Neuronal stem cell (in vitro differentiated cells): Measurements from ENCODE around the gene SYNJ1.

Experiments
- DNase-seq: peaks from one replicate; pipeline ENCODE4 v3.0.0-alpha.2; 2013; ENCODE audit warnings: low spot score
- H2AFZ ChIP-seq: one replicate; pipeline ENCODE4 v1.6.1; 2013; ENCODE audit warnings: mild to moderate bottlenecking, low read length, inconsistent platforms
- H2AK5ac ChIP-seq: 2 replicates; pipeline ENCODE4 v1.6.1; 2013; ENCODE audit warnings: low read depth, mild to moderate bottlenecking, inconsistent platforms, low read length, moderate library complexity, mixed read lengths
- H2BK120ac ChIP-seq: 2 replicates; pipeline ENCODE4 v1.6.1; 2013; ENCODE audit warnings: low read depth, mild to moderate bottlenecking, inconsistent platforms, low read length, moderate library complexity, mixed read lengths
- H2BK12ac ChIP-seq: one replicate; pipeline ENCODE4 v1.6.1; 2013; ENCODE audit warnings: low read length, inconsistent platforms
- H2BK15ac ChIP-seq: 2 replicates; pipeline ENCODE4 v1.6.1; 2013; ENCODE audit warnings: mild to moderate bottlenecking, low read length, inconsistent platforms, mixed read lengths
- H2BK5ac ChIP-seq: one replicate; pipeline ENCODE4 v1.6.1; 2013; ENCODE audit warnings: inconsistent platforms, mild to moderate bottlenecking, low read length, moderate library complexity
- H3K14ac ChIP-seq: one replicate; pipeline ENCODE4 v1.6.1; 2013; ENCODE audit warnings: low read length, inconsistent platforms
- H3K18ac ChIP-seq: 2 replicates; pipeline ENCODE4 v1.6.1; 2013; ENCODE audit warnings: low read length, inconsistent platforms
- H3K23ac ChIP-seq: 2 replicates; pipeline ENCODE4 v1.6.1; 2013; ENCODE audit warnings: low read depth, mild to moderate bottlenecking, mixed read lengths, low read length, inconsistent platforms; ENCODE audit not compliant: poor library complexity
- H3K27ac ChIP-seq: replicated peaks from 3 replicates; pipeline ENCODE4 v1.5.1; 2013; ENCODE audit warnings: low read length, inconsistent platforms
- H3K27me3 ChIP-seq, 3 experiments: 2 replicates each; pipeline ENCODE4 v1.6.1; 2013; ENCODE audit warnings: low read length in 3 of 3, mild to moderate bottlenecking in 2 of 3, inconsistent platforms in 1 of 3, low read depth in 1 of 3, mixed read lengths in 1 of 3, moderate library complexity in 1 of 3; ENCODE audit not compliant: control insufficient read depth in 3 of 3, insufficient read depth in 3 of 3
- H3K36me3 ChIP-seq, 2 donors: replicated peaks in 1 of 2; 2 replicates each; pipeline ENCODE4 v1.6.1; 2013; ENCODE audit warnings: low read length in 2 of 2; ENCODE audit not compliant: control insufficient read depth in 2 of 2, insufficient read depth in 2 of 2
- H3K4ac ChIP-seq: 2 replicates; pipeline ENCODE4 v1.6.1; 2013; ENCODE audit warnings: inconsistent platforms, mild to moderate bottlenecking, low read length, moderate library complexity
- H3K4me1 ChIP-seq, 2 donors: 1 replicate in 1 of 2; 2 replicates in 1 of 2; pipeline ENCODE4 v1.6.1; 2013; ENCODE audit warnings: low read length in 2 of 2, low read depth in 1 of 2; ENCODE audit not compliant: control insufficient read depth in 2 of 2, insufficient read depth in 1 of 2
- H3K4me2 ChIP-seq: one replicate; pipeline ENCODE4 v1.6.1; 2013; ENCODE audit warnings: mild to moderate bottlenecking, low read length, inconsistent platforms; ENCODE audit not compliant: insufficient read depth, poor library complexity, severe bottlenecking
- H3K4me3 ChIP-seq, 2 donors: 2 replicates each; pipeline ENCODE4 v1.5.1; 2013; ENCODE audit warnings: low read length in 2 of 2, mild to moderate bottlenecking in 2 of 2, inconsistent platforms in 1 of 2, moderate library complexity in 1 of 2
- H3K79me1 ChIP-seq: one replicate; pipeline ENCODE4 v1.6.1; 2013; ENCODE audit warnings: low read depth, mild to moderate bottlenecking, inconsistent platforms, low read length, moderate library complexity
- H3K9ac ChIP-seq: one replicate; pipeline ENCODE4 v1.6.1; 2013; ENCODE audit warnings: mild to moderate bottlenecking, low read depth, low read length, inconsistent platforms; ENCODE audit not compliant: poor library complexity
- H3K9me3 ChIP-seq, 2 donors: replicated peaks in 1 of 2; 2 replicates each; pipeline versions ENCODE3 to v1.6.1; 2013; ENCODE audit warnings: low read length in 2 of 2, mild to moderate bottlenecking in 2 of 2, inconsistent platforms in 1 of 2, low read depth in 1 of 2, mixed read lengths in 1 of 2, moderate library complexity in 1 of 2; ENCODE audit not compliant: control insufficient read depth in 2 of 2, insufficient read depth in 1 of 2
- H4K8ac ChIP-seq: one replicate; pipeline ENCODE4 v1.6.1; 2013; ENCODE audit warnings: low read depth, mild to moderate bottlenecking, inconsistent platforms, low read length, moderate library complexity
- H4K91ac ChIP-seq: one replicate; pipeline ENCODE4 v1.6.1; 2013; ENCODE audit warnings: low read length, low read depth, mild to moderate bottlenecking, inconsistent platforms; ENCODE audit not compliant: poor library complexity
- WGBS, 2 donors: extraction: QIAGEN DNeasy Blood & Tissue Kit; methylation state at CpG; one replicate each; pipeline ENCODE4 v1.1.7; 2013; ENCODE audit warnings: missing lambda C conversion rate in 2 of 2, mixed read lengths in 1 of 2; ENCODE audit not compliant: insufficient read length in 2 of 2, insufficient replicate concordance in 1 of 2; ENCODE audit errors: extremely low coverage in 2 of 2; 5-methylcytosine and 5-hydroxymethylcytosine counted together

Gene SYNJ1

GRCh38 chr21:32733356-32733755 is 5.5 kb upstream of the SYNJ1 start:
- no peak overlapping the region for H3K4me2 ChIP-seq
- H4K8ac ChIP-seq = no peak overlapping the region
- H2BK5ac ChIP-seq = no peak overlapping the region
- H3K9me3 ChIP-seq = no peaks in the 10 kb centered on the region
- no peak overlapping the region for H2BK12ac ChIP-seq
- no peak overlapping the region for H3K4ac ChIP-seq
- DNase-seq = no peak
- no peak overlapping the region for H3K27ac ChIP-seq
- H2BK15ac ChIP-seq = no peak overlapping the region
- H3K27me3 ChIP-seq = no peaks in the 10 kb centered on the region
- no peak overlapping the region for H3K4me3 ChIP-seq
- no peak overlapping the region for H3K23ac ChIP-seq
- H3K9ac ChIP-seq = no peak overlapping the region
- WGBS, 2 donors = no CpG with 5 or more reads among the region's 6 CpGs
- H3K14ac ChIP-seq = no peak overlapping the region
- no peak overlapping the region for H2AK5ac ChIP-seq
- no peak overlapping the region for H3K18ac ChIP-seq
- H3K79me1 ChIP-seq = no peaks in the 10 kb centered on the region
- H3K4me1 ChIP-seq = no peaks in the 10 kb centered on the region
- H3K36me3 ChIP-seq = peaks cover 2 to 60% of the 10 kb centered on the region in 2 donors
- H4K91ac ChIP-seq = no peak overlapping the region
- H2AFZ ChIP-seq = no peak overlapping the region
- H2BK120ac ChIP-seq = no peak overlapping the region

- Histone ChIP-seq H3K4me1 (no peaks in the 10 kb centered on the region), H3K9me3 (no peaks in the 10 kb centered on the region), H3K9ac (no peak overlapping the region), H2BK5ac (no peak overlapping the region), H2AFZ (no peak overlapping the region), H3K4me3 (no peak overlapping the region), H2BK15ac (no peak overlapping the region), H2AK5ac (no peak overlapping the region), H4K8ac (no peak overlapping the region), H2BK12ac (no peak overlapping the region), H3K23ac (no peak overlapping the region), H4K91ac (no peak overlapping the region), H2BK120ac (no peak overlapping the region), H3K4ac (no peak overlapping the region), H3K27ac (no peak overlapping the region), H3K14ac (no peak overlapping the region), H3K27me3 (no peaks in the 10 kb centered on the region), H3K79me1 (no peaks in the 10 kb centered on the region), H3K18ac (no peak overlapping the region), H3K4me2 (no peak overlapping the region), H3K36me3 (peaks cover 2 to 52% of the 10 kb centered on the region in 2 donors)
- no peak for DNase-seq
- WGBS, 2 donors = no CpG with 5 or more reads among the region's 3 CpGs
Measured at GRCh38 chr21:32732544-32732943, 4.7 kb upstream of the SYNJ1 start.

- Histone ChIP-seq H3K27ac (no peak overlapping the region), H3K23ac (no peak overlapping the region), H3K27me3 (no peaks in the 10 kb centered on the region), H3K18ac (no peak overlapping the region), H3K9ac (no peak overlapping the region), H3K4me3 (peak overlapping the region in 1 of 2 donors; percentile 92), H3K9me3 (no peaks in the 10 kb centered on the region), H3K79me1 (no peaks in the 10 kb centered on the region), H3K4me1 (peaks cover 2 to 4% of the 10 kb centered on the region in 2 donors), H3K14ac (no peak overlapping the region), H2BK120ac (no peak overlapping the region), H2AFZ (peak overlapping the region; percentile 99), H3K36me3 (peaks cover 0 to 15% of the 10 kb centered on the region in 2 donors), H2BK5ac (no peak overlapping the region), H4K91ac (no peak overlapping the region), H2BK12ac (no peak overlapping the region), H2BK15ac (no peak overlapping the region), H4K8ac (no peak overlapping the region), H2AK5ac (no peak overlapping the region), H3K4ac (no peak overlapping the region), H3K4me2 (peak overlapping the region; percentile 79)
- no CpG with 5 or more reads among the region's 3 CpGs for WGBS, 2 donors
- DNase-seq = no peak
Measured at GRCh38 chr21:32728848-32729247, 1.0 kb upstream of the SYNJ1 start.

- H2BK120ac ChIP-seq = no peak overlapping the region
- no peak overlapping the region for H2AK5ac ChIP-seq
- no peak overlapping the region for H3K4ac ChIP-seq
- H3K14ac ChIP-seq = no peak overlapping the region
- no CpG with 5 or more reads among the region's 13 CpGs for WGBS, 2 donors
- H3K9ac ChIP-seq = no peak overlapping the region
- H3K9me3 ChIP-seq = no peaks in the 10 kb centered on the region
- H2BK12ac ChIP-seq = no peak overlapping the region
- peak overlapping the region; percentile 90 for H3K23ac ChIP-seq
- H3K79me1 ChIP-seq = no peaks in the 10 kb centered on the region
- H3K36me3 ChIP-seq = peaks cover 0 to 11% of the 10 kb centered on the region in 2 donors
- no peak overlapping the region for H2BK5ac ChIP-seq
- peak overlapping the region; percentile 90 for H3K18ac ChIP-seq
- H3K4me2 ChIP-seq = peak overlapping the region; percentile 79
- no peak overlapping the region for H4K91ac ChIP-seq
- no peaks in the 10 kb centered on the region for H3K27me3 ChIP-seq
- H3K4me1 ChIP-seq = peaks cover 2 to 4% of the 10 kb centered on the region in 2 donors
- no peak for DNase-seq
- H3K27ac ChIP-seq = peak overlapping the region; percentile 87
- no peak overlapping the region for H2BK15ac ChIP-seq
- H2AFZ ChIP-seq = peak overlapping the region; percentile 99
- H3K4me3 ChIP-seq = peak overlapping the region; percentile 88 to 92
- no peak overlapping the region for H4K8ac ChIP-seq
Measured at GRCh38 chr21:32728456-32728839, 635 bp upstream of the SYNJ1 start.
